HG03342 (cell line): Measurements from ENCODE around the gene LRRC73.

Source experiments
- ATAC-seq: cut with Tn5 transposase; IDR thresholded peaks from one replicate; pipeline ENCODE4 v1.9.1; 2021; ENCODE audit warnings: mild to moderate bottlenecking, moderate library complexity; ENCODE audit not compliant: unreplicated experiment

The LRRC73 gene

GRCh38 chr6:43493833-43494232 is 16.3 kb downstream of the LRRC73 start:
- no peak for ATAC-seq

- ATAC-seq: no peak
Observed at GRCh38 chr6:43493230-43493629, 16.9 kb downstream of the LRRC73 start.

- no peak for ATAC-seq
Observed at GRCh38 chr6:43492673-43493072, 17.5 kb downstream of the LRRC73 start.

GRCh38 chr6:43491750-43492661 is 18.1 kb downstream of the LRRC73 start:
- no peak for ATAC-seq

- no peak for ATAC-seq
Observed at GRCh38 chr6:43490523-43490939, 19.6 kb downstream of the LRRC73 start.

- ATAC-seq: no peak
Observed at GRCh38 chr6:43489277-43490072, 20.7 kb downstream of the LRRC73 start.

GRCh38 chr6:43488667-43489276 is 21.4 kb downstream of the LRRC73 start:
- no peak for ATAC-seq

GRCh38 chr6:43481591-43482236 is 28.4 kb downstream of the LRRC73 start:
- no peak for ATAC-seq

- no peak for ATAC-seq
Observed at GRCh38 chr6:43481075-43481474, 29.1 kb downstream of the LRRC73 start.

GRCh38 chr6:43478008-43478372 is 32.2 kb downstream of the LRRC73 start:
- ATAC-seq: peak; percentile 12

- ATAC-seq: peak; percentile 92
Observed at GRCh38 chr6:43477235-43478007, 32.7 kb downstream of the LRRC73 start, which contains the start of gene TJAP1. Gene TJAP1, plus strand, starts transcription at chr6:43477570. Its CDS starts 21,432 bp downstream, at chr6:43499002.

- ATAC-seq: no peak
Observed at GRCh38 chr6:43476746-43477145, 33.4 kb downstream of the LRRC73 start.

- ATAC-seq: no peak
Observed at GRCh38 chr6:43475516-43475915, 34.6 kb downstream of the LRRC73 start.

GRCh38 chr6:43472515-43472914 is 37.6 kb downstream of the LRRC73 start:
- ATAC-seq: no peak

GRCh38 chr6:43471399-43471798 is 38.7 kb downstream of the LRRC73 start:
- no peak for ATAC-seq

- no peak for ATAC-seq
Observed at GRCh38 chr6:43469947-43470346, 40.2 kb downstream of the LRRC73 start.

- ATAC-seq: no peak
Observed at GRCh38 chr6:43468748-43469681, 41.1 kb downstream of the LRRC73 start.

- no peak for ATAC-seq
Observed at GRCh38 chr6:43468240-43468639, 41.9 kb downstream of the LRRC73 start.

- no peak for ATAC-seq
Observed at GRCh38 chr6:43467752-43468151, 42.4 kb downstream of the LRRC73 start.
